Medulla oblongata (tissue), 1 donor: ENCODE results near the gene ADGRG3.
"Not testable (repeated sequence)": the region's sequence is repeated elsewhere in the genome, so short reads cannot be mapped to it uniquely, and the experiment has no call there.

Experiments used
- DNase-seq: peaks from one replicate; pipeline ENCODE4 v3.0.0-alpha.2; 2015; ENCODE audit errors: extremely low spot score

The ADGRG3 gene

DNA sequence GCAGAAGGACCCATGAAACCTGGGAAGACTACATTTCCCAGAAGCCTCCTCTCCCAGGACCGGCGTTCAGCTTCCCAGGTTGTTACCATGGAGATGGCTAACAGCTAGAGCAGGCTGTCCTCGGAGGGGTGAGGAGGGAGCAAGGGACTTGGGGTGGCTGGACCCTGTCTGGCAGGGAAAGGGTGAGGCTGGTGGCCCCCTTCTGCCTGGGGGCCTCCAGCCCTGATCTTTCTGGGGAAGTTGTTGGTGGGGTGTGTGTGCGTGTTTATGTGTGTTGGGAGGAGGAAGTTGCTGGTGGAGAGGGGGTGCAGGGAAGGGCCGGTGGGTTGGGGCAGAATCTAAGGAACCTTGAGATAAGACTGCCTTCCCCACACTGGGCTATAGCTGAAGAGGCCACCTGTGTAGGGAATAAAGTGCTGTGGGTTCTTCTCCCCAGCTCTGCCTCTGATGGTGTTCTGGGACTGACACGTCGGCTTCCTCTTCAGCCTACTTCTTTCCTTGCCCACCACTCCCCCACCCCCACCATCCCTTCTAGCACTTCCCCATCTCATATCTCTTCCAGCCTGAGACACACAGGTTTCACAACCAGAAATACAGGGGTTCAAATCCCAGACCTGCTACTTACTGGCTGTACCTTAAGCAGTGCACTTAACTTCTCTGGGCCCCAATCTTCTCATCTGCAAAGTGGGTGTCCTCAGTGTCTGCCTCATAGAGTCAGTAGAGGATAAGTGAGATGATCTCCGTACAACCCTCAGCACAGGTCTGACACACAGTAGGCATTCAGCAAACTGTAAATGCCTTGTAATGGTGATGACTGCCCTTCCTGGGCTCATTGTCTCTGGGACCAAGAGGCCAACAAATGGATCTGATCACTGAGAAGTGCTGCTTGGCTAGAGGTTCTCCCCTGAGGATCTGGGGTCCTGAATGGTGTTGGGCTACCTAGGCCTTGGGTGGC, 26.9 kb downstream of the ADGRG3 start, which contains the start of gene DRC7:
Gene DRC7, plus strand, starts transcription at position 82 of the 955 bp plus-strand sequence. CDS start 3,144 bp downstream, outside the sequence.
- DNase-seq = peak; percentile 81

DNA sequence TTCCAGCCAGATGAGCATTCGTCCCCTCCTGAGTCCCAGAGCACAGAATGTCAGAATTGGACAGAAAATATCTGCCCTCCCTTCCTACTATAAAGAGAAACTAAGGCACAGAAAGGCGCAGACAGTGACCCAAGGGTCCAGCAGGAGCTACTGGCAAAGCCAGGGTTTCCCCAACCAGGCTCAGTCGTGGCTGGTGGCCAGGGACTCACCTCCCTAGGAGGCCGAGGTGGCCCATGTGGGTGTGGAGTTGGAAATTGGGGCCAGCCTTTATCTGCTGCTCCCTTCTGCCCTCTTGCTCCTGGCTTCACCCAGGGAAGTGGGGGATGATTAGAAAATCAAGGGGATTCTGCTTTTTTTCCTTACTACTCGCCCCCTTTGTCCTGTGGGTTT, 27.6 kb downstream of the ADGRG3 start:
- no peak for DNase-seq

DNA sequence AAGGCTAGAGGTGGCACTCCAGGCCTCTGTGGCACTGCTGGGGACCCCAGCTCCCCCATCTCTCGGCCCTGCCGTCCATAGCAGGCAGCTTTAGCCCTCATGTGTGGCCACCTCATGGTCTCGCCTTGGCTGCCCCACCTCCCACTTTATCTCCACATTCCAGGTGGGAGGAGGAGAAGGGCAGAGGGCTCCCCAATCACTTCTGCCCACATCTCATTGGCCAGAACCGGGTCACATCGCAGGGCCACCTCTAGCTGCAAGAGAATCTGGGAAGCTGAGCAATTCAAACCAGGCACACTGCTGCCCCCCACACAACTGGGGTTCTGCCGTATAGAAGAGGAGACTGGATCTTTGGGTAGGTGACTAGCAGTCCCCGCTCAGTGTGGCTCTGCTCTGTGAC, 28.1 kb downstream of the ADGRG3 start:
- no peak for DNase-seq

DNA sequence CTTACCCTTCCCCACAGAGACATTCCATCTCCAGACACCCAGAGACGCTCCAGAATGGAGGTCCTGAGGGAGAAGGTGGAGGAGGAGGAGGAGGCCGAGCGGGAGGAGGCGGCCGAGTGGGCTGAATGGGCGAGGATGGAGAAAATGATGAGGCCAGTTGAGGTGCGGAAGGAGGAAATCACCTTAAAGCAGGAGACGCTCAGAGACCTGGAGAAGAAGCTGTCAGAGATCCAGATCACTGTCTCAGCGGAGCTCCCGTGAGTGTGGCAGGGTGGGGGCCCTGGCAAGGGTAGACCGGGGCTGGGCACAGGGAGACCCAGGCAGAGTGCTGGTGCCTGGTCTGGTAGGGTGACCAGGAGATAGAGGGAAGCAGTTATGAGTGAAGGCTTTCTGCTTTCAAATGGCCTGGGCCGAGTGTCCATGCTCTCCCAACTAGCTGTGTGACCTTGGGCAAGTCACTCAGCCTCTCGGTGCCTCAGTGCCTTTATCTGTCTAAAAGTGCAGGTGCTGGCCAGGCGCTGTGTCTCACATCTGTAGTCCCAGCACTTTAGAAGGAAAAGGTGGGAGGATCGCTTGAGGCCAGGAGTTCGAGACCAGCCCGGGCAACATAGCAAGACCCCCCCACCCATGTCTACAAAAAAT, 29.9 kb downstream of the ADGRG3 start:
- DNase-seq = no peak

DNA sequence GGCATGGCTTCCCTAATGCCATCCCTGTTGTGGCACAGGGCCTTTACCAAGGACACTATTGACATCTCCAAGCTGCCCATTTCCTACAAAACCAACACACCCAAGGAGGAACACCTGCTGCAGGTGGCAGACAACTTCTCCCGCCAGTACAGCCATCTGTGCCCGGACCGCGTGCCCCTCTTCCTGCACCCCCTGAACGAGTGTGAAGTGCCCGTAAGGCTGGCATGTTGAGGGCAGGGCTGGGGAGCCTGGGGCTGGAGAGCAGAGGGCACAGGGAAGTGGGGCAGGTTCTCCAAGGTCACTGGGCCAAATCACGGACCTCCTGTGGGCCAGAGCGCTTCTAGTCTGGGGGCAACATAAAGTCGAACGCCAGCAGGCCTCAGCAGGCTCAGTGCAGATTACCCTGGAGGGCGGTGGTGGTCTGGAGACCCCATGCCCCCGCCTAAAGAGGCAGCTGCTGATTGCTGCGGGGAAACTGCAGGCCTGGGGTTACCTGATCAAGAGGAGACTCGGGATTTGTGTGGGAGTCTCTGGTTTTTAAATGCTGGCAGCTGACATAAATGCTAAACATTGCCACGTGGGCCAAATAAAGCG, 30.8 kb downstream of the ADGRG3 start:
- no peak for DNase-seq

DNA sequence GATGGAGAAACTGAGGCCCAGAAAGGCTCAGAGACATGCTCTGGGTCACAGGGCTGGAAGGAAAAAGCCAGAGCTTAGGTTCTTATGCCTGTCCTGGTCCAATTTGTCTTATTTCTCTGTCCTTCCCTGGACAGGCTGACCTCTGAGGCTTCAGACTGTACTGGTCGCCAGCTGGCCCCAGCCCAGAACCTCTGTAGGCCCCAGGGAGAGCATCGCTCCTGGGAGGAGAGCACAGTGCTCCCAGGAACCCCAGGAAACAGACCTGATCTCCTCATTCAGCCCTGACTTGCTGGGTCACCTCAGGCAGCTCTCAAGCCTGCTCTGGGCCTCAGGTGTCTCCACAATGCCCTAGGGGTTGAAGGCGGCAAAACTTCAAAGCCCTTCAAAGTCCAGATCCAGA, 31.4 kb downstream of the ADGRG3 start:
- no peak for DNase-seq

DNA sequence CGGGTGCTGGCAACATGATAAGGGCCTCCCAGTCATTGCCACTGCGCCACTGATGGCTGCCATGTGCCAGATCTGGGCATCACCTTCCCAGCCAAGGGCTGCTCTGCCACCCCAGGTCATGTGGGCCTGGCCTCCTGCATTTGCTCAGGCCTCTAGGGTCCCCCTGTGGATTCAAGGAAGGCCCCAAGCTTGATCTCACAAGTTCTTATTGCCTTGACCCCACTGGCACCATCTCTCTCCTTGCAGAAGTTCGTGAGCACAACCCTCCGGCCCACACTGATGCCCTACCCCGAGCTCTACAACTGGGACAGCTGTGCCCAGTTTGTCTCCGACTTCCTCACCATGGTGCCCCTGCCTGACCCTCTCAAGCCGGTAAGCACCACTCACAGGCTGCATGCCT, 31.8 kb downstream of the ADGRG3 start:
- DNase-seq = no peak

DNA sequence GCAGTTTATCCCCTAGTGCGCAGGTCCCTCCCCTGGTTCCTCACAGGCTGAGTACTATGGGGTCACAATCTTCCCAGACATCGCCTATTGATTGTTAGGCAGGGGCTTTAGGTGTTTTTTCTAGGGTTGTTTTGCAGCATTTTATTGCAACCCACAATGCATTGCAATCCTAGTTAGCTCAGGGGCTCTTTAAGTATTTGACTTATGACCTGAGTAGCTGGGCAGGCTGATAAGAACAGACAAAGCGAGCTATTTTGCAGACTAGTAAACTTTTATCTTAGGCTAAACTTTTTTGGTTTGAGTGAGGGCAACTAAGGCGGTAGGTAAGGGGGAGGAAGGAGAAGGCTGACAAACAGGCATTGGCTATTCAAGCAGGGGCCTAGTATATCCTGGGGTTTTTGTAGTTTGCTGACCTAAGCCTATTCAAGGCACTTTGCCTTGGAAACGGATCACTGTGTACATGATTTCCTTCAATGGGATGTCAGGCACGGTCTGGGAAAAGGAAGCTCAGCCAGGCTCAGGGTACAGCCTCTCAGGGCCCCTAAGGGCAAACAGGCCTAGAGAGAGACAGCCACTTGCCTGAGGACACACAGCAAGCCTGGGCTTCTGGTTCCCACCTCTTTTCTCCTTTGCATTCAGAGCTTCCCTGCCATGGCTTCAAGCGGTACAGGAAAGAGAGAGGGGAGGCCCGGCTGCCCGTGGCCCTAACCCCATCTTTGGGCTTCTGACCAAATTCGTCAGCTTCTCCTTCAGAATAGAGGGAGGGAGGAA, 32.9 kb downstream of the ADGRG3 start:
- no peak for DNase-seq

DNA sequence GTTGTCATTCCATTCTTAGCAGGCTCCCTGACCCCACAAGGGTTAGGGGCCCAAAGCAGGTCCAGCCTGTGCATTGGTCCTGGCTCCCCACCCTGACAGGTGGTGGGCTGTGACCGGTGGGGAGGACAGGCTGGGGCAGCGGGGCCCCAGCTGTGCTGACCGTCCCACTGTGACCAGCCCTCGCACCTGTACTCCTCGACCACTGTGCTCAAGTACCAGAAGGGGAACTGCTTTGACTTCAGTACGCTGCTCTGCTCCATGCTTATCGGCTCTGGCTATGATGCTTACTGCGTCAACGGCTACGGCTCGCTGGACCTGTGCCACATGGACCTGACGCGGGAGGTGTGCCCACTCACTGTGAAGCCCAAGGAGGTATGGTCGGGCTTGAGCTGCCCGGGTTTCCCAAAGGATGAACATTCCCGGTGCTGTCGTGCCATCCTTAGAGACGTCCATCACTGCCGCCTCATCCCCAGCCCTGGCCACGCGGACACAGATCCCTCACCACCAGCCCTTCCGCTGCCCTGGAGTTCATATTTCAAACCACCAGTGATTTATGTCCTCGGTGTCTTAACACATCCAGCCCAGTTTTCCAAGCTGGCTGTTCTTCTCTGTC, 33.8 kb downstream of the ADGRG3 start:
- DNase-seq = no peak

DNA sequence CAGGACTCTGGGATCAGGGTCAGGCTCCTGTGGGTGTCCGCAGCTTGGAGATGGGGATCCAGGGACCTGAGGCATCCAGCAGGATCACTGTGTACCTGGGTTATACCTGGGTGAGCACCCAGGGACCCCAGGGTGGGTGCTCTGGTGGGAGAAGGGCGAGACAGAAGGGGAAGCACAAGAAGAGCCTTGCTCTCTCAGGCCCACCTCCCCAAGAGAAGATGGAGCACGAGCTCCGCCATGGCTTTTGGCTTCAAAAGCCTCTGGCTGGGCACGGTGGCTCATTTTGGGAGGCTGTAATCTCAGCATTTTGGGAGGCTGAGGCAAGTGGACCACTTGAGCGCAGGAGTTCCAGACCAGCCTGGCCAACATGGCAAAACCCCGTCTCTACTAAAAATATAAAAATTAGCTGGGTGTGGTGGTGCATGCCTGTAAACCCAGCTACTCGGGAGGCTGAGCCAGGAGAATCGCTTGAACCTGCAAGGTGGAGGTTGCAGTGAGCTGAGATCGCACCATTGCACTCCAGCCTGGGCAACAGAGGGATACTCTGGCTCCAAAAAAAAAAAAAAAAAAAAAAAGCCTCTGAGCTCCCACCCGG, 35.4 kb downstream of the ADGRG3 start:
- DNase-seq = no peak

DNA sequence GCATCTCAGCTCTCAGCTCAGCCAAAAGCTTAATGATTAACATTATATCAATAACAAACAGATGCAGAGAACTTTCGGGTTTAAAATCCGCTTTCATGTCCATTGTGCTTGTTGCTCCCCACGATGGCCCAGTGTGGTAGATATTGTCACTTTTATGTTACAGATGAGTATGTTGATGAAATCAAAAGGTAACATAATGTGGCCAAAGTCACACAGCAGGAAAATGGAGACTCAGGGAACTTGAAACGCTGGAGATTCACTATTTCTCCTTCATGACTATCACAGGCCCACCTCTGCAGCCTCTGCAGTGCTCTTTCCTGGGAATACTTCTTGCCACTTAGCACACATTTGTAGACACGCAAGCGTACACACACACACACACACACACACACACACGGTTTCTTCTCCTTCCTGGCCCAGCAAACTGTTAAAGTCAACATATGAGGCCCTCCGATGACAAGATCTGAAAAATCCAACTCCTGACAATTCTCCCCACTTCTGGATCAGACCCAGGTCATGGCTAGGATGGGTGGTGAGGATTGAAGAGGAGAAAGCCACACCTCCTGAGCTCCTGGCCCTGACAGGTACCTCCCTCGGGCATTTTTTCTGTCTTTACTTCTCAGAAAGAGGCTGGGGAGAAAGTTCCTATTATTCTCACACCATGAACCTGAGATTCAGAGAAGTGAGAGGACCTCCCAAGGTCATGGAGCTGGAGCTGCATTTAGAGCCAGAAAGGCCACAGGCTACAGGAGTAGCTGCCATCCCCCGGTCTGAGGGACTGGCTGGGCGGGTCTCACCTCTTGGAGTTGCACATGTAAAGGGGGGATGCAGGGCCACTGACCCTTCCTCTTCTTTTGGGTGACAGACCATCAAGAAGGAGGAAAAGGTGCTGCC, 36.2 kb downstream of the ADGRG3 start:
- no peak for DNase-seq

DNA sequence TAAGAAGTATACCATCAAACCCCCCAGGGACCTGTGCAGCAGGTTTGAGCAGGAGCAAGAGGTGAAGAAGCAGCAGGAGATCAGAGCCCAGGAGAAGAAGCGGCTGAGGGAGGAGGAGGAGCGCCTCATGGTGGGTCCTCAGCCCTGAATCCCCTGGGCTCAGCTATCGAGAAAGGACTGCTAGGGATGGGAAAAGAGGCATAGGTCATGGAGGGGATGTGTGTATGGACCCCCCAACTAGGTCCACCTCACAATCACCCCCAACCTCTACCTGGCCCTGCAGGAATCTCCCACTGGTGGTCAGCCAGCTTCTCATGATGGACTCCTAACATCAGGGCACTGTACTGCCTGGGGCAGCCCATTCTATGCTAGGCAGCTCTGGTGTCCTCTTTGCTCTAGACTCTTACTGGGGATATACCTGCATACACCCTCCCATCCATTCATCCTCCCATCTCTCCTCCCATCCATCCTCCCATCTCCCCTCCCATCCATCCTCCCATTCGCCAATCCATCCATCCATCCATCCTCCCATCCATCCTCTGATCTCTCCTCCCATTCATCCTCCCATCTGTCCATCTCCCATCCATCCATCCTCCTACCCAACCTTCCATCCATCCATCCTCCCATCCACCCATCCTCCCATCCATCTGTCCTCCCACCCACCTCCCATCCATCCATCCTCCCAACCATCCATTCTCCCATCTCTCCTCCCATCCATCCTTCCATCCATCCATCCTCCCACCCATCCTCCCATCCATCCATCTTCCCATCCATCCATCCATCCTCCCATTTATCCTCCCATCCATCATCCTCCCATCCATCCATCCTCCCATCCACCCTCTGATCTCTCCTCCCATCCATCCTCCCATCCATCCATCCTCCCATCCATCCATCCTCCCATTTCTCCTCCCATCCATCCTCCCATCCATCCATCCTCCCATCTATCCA, 37.1 kb downstream of the ADGRG3 start:
- DNase-seq = no peak

DNA sequence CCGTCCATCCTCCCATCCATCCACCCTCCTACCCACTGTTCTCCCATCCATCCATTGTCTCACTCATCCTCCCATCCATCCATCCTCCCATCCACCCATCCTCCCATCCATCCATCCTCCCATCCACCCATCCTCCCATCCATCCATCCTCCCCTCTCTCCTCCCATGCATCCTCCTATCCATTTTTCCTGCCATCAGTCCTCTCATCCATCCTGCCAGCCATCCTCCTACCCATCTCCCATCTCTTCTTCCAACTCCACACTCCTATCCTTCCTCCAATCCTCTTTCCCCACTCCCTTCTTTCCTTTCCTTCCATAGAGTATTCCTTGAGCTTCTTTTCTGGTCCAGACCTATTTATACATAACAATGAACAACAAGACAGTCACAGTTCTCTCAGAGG, 38.6 kb downstream of the ADGRG3 start:
- no peak for DNase-seq

DNA sequence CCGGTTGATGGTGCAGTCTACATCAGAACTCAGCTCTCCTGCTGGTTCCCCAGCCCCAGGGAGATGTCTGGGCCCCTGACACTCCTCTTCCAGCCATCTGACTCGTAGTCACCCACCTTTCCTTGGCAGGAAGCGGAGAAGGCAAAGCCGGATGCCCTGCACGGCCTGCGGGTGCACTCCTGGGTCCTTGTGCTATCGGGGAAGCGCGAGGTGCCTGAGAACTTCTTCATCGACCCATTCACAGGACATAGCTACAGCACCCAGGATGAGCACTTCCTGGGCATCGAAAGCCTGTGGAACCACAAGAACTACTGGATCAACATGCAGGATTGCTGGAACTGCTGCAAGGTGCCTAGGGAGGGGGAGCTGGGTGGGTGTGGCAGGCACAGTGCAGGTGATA, 39.2 kb downstream of the ADGRG3 start:
- DNase-seq = no peak

DNA sequence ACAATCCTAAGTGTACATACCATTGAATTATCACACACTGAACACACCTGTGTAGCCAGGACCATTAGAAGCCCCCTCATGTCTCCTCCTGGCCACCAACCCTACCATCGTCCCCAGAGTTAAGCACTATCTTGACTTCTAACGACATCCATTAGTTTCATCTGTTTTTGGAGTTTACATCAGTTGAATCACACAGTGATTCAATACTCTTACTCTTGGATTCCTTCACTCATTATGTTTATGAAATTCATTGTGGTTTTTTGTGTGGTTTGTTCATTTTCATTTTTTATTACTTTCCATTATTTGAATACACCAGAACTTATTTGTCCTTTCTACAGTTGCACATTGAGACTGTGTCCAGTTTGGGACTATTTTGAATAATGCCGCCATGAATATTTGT, 40.1 kb downstream of the ADGRG3 start:
- no peak for DNase-seq

DNA sequence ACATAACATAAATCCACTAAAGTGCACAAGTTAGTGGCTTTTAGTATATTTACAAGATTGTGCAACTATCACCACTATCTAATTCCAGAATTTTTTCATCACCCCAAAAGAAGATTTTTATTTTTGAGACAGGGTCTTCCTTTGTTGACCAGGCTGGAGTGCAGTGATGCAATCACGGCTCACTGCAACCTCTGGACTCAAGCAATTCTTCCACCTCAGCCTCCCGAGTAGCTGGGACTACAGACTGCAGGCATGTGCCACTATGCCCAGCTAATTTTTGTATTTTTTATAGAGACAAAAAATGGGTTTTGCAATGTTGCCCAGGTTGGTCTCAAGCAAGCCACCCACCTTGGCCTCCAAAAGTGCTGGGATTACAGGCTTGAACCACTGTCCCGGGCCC, 41.6 kb downstream of the ADGRG3 start:
- no peak for DNase-seq

DNA sequence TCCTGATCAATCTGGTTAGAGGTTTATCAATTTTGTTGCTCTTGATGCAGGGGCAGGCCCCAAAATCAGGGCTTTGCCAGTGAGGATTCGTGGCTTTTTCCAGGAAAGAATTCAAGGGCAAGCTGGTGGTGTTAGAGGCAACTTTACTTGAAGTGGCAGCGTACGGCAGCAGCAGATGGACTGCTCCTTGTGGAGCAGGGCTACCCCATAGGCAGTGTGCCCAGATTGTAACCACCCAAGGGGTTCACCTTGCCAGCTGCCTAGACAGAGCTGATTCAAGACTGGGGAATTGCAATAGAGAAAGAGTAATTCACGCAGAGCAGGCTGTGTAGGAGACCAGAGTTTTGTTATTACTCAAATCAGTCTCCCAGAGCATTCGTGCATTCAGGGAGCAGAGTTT, 43.2 kb downstream of the ADGRG3 start:
- DNase-seq = no peak

DNA sequence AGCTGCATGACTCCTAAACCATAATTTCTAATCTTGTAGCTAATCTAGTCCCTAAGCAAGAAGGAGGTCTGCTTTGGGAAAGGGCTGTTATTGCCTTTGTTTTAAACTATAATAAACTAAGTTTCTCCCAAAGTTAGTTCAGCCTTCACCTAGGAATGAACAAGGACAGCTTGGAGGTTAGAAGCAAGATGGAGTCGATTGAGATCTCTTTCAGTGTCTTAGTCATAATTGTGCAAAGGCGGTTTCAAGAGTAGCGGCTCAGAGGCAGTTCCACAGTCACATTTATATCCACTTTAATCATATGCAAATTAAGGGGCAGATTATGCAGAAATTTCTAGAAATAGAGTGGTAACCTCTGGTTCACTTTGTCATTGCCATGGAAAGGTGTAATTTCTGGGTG, 43.9 kb downstream of the ADGRG3 start:
- DNase-seq = no peak

DNA sequence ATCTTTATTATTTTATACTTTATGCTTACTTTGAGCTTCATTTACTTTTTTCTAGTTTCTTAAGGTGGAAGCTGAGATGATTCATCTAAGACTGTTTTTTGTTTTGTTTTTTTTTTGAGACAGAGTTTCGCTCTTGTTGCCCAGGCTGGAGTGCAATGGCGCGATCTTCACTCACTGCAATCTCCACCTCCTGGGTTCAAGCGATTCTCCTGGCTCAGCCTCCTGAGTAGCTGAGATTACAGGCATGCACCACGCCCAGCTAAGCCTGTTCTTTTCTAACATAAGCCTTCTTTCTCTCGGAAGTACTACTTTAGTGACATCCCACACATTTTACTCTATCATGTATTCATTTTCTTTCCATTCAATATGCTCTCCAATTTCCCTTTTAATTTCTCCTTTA, 44.5 kb downstream of the ADGRG3 start:
- not testable (repeated sequence) for DNase-seq
